GM21367 (cell line): Measurements from ENCODE around the gene IL4R.
"Not testable (repeated sequence)": the region's sequence is repeated elsewhere in the genome, so short reads cannot be mapped to it uniquely, and the experiment has no call there.

Experiments
- ATAC-seq: cut with Tn5 transposase; IDR thresholded peaks from one replicate; pipeline ENCODE4 v1.9.1; 2021; ENCODE audit not compliant: unreplicated experiment

IL4R gene

DNA sequence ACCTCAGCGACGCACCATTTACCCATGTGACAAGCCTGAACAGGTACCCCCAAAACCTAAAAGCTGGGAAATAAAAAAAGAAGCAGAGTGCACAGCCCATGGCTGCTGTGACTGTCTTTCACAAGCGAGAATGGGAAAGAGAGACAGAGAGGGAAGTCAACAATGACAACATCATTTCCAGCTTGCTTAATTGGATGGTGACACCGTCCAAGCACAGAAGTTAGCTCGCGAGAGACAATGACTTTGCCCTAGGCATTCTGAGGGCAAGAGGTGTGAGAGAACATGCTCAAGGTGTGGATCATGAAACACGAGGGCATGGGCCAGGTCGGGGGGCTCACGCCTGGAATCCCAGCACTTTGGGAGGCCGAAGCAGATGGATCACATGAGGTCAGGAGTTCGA lies 25.9 kb upstream of the IL4R start:
- no peak for ATAC-seq

DNA sequence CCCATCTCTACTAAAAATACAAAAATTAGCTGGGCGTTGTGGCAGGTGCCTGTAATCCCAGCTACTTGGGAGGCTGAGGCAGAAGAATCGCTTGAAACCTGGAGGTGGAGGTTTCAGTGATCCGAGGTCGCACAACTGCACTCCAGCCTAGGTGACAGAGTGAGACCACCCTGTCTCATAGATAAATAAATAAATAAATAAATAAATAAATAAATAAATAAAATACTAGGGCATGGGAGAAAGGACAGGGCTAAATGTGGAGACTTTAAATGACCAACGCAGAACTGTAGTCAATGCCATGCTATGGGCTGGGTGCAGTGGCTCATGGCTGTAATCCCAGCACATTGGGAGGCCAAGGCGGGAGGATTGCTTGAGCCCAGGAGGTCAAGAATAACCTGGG lies 25.5 kb upstream of the IL4R start:
- not testable (repeated sequence) for ATAC-seq

DNA sequence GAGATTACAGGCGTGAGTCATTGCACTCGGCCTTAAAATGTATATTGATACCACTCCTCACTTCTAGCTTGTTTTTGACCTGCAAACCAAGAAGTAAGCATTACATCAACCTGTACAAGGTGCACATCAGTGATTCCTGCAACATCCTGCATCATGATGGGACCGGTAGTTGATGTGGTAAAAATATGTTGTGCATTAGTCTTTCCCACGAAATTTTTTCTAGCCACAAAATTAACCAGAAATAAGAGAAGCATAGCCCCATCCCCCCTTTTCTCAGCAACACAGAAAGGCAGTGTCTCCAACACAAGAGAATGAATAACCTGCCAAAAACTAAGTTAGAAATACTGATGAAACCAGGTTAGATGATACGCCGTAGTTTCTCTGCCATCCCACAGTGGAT lies 24.1 kb upstream of the IL4R start:
- ATAC-seq = no peak

DNA sequence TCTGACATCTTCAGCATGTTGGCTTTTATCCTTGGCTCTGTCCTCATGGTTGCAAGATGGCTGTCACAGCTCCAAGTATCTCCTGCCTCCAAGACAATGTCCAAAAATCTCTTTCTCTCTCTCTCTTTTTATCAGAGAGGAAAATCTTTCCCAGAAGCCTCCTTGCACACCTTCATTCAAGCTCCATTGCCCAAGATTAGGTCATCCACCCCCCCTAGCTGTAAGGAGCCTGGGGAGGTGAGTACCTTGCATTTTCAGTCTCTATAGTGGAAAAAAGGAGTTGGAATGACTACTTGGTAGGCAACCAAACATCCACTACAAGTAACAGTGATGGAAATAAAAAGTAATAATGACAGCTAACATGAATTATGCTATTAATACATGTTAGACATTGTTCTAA lies 23.2 kb upstream of the IL4R start:
- no peak for ATAC-seq

DNA sequence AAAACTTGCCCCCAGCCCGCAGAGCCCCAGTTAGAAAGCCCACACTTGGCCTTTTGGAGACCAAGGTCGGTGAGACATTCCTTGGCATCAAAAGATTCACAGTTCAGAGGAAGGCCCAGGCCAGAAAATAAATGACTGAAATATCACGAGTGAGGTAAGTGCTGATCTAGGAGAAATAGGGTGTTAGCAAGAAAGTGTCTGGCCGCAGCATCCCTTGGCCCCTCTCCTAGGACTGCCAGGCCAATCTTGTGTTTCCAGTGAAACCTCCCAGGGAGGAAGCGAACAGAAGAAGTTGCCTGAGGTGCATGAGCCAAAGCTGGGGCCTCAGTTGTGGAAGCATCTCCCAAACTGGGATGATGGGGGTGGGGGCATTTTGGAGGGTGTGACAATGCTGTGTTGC lies 22.7 kb upstream of the IL4R start:
- ATAC-seq = no peak

DNA sequence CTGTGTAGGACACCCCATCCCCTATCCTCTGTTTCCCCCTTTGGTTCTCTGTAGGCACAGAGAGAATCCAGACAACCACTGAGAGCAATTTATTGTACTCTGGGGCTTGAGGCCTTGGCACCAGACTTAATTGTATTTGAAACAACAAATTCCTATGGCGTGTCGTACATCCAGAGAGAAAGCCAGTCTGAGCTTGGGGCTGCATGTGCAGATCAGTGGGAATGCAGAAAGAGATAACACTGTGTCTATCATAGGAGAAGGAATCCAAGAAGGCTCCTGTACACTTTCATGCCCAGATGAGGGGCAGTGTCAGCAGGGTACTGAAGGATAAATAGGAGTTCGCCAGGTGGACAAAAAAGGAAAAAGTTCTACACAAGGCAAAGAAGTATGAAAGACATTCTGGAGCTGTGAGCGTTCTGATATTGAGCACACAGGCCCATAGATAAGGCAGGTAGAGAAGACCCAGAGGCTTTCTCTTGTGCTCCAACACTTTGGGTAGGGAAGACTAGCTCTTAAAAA lies 22.0 kb upstream of the IL4R start:
- ATAC-seq = no peak

DNA sequence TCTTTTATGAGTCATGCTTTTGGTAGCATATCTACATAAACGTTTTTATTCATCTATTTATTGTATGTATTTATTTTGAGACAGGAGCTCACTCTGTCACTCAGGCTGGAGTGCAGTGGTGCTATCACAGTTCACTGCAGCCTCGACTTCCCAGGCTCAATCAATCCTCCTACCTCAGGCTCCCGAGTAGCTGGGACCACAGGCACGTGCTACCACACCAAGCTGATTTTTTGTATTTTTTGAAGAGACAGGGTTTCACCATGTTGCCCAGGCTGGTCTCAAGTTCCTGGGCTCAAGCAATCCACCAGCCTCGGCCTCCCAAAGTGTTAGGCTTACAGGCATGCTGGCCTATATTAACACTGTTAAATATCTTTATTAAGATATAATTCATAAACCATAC lies 20.4 kb upstream of the IL4R start:
- ATAC-seq = no peak

DNA sequence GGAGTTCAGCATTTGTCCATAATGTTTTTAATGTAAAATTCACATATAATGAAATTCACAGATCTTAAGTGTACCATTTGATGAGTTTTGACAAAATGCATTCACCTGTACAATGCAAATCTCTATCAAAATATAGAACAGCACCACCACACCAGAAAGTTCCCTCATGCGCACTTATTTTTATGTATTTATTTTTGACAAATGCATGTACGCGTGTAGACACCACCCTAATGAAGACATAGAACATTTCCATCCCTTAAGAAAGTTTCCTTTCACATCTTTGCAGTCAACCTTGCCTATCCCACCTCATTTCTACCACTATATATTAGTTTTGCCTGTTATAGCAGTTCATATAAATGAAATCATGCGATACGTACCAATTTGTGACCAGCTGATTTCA lies 15.6 kb upstream of the IL4R start:
- no peak for ATAC-seq

DNA sequence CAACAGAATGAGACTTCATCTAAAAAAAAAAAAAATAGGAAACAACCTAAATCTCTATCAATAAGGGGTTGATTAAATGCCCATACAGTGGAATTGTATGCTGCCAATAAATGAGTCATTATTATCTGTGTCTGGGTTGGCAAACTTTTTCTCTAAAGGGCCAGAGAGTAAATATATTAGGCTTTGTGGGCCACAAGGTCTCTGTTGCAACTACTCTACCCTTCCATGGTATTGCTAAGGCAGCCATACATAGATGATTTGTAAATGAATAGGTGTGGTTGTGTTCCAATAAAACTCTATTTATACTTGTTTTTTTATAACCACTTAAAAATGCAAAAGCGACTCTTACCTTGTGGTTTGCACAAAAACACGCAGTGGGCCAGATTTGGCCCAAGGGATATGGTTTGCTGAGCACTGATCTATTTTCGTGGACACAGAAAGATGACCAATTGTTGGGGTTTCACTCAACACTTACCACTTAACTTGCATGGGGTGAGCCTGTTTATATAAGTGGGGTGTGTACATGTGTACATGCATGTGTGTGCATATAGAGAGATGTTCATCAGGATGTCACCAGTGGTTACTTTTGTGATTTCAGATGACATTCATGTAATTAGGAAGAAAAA lies 12.4 kb upstream of the IL4R start:
- ATAC-seq = no peak

DNA sequence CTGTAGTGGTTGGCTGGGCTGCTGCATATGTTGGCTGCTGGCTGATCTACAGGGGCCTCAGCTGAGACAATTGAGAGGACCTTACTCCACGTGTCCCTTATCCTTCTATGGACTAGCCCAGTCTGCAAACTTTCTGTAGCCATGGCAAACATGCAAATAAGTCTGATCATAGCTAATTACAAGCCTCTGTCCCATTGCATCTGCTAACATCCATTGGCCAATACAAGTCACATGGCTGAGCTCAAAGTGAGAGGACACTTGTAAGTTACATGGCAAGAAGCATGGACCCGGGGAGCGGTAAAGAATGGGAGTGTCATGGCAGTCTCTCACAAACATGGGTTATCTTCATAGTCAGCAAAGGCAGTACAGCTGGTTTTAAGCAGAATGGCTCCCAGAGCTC lies 11.6 kb upstream of the IL4R start:
- no peak for ATAC-seq

DNA sequence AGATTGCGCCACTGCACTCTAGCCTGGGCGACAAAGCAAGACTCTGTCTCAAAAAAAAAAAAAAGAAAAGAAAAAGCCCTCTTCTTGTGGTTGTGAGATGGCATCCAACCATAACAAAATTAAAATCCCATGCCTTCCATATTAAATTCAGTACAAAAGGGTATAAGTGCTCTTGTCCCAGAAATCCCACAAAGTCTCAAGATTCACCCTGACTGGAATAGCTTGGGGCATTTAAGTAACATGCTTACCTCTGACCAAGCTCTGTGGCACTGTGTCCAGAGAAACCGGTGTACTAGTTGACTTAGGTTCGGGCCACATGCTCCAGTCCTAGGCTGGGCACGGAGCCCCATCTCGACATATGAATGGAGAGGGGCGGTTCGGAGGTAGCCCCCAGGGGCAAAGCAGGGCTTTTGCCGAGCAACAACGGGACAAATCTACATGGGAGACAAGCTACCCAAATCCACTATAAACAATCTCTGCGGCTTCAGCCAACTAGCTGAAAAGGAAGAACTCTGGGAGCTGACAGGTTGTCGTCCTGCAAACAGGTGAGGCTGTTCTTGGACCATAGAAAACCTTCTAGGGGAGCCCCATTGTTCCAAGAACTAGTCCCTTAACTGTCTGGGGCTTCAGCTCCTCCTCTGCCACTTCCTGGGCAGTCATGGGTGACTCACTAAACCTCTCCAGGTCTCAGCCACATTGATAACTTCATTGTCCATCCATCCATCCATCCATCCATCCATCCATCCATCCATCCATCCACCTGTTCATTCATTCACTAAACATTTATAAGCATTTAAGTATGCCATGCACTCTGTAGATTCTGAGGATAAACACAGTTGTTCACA lies 10.3 kb upstream of the IL4R start:
- ATAC-seq = no peak

DNA sequence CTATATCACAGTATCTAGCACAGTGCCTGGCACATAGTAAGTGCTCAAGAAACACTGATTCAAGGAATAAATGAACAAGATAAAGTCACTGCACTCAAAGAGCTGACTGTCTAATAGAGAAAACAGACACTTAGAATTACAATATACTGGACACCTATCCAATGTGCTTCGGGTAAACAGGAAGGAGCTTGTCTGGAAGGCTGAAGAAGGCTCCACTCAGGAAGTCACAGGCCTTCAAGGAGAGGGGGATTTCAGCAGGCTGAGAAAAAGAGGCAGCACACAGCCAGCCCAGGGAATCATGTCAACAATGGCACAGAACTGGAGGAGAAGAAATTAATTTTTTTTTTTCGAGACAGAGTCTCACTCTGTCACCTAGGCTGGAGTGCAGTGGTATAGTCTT lies 9.7 kb upstream of the IL4R start:
- no peak for ATAC-seq

DNA sequence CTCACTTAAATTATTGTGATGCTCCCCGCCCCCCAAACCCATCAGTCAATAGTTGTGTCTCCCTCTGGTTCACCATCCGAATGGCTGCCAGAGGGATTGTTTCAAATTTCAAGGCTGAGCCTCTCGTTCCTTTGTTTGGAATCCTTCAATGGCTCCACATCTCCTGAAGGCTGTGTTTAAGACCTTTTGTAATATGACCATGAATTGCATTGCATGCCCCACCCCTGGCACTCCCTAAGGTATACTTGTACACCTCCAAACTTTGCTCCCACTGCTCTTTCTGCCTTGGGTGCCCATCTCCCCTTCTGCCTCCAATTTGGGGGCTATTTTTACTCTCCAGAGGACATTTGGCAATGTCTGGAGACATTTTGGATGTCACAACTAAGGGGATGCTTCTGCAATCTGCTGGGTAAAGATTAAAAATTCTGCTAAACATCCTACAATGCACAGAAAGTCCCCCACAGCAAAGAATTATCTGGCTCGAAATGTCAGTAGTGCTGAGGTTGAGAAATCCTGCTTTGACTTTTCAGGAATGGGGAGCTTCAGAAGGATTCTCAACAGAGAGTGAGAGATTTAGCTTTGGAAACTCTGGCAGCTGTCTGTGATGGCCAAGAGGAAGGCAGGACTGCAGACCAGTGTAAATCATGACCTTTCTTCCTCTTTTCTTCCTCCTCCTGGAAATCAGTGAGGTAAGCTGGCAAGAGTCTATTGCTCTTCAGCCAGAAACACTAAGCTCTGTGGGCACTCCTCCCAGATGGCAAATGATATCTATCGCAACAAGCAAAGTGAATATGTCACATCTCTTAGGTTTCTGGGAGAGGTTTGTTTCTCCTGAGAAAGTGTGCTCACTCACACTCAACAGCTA lies 8.7 kb upstream of the IL4R start:
- ATAC-seq = no peak

DNA sequence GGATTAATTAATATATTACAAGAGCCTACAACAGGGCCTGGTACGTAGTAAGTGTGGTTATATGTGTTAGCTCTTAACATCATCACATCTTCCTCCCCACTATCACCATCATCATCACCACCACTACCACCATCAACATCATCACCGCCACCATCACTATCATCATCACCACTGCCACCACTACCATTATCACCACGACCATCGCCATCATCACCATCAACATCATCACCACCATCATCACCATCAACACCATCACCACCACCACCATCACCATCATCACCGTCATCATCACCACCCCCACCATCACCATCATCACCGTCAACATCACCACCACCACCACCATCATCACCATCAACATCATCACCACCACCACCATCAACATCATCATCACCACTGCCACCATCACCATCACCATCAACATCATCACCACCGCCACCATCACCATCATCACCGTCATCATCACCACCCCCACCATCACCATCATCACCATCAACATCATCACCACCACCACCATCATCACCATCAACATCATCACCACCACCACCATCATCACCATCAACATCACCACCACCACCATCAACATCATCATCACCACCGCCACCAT lies 7.8 kb upstream of the IL4R start:
- ATAC-seq = no peak

DNA sequence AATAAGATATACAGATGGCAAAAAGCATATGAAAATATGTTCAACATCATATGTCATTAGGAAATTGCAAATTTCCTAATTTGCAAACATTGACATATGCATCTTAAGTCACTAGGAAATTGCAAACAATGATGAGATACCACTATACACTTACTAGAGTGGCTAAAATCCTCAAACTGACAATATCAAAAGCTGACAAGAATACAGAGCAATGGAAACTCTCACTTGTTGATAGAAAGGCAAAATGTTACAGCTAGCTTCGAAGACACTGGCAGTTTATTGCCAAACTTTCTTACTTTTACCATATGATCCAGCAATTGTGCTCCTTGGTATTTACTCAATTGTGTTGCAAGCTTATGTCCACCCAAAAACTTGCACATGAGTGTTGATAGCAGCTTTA lies 5.0 kb upstream of the IL4R start:
- ATAC-seq = no peak

DNA sequence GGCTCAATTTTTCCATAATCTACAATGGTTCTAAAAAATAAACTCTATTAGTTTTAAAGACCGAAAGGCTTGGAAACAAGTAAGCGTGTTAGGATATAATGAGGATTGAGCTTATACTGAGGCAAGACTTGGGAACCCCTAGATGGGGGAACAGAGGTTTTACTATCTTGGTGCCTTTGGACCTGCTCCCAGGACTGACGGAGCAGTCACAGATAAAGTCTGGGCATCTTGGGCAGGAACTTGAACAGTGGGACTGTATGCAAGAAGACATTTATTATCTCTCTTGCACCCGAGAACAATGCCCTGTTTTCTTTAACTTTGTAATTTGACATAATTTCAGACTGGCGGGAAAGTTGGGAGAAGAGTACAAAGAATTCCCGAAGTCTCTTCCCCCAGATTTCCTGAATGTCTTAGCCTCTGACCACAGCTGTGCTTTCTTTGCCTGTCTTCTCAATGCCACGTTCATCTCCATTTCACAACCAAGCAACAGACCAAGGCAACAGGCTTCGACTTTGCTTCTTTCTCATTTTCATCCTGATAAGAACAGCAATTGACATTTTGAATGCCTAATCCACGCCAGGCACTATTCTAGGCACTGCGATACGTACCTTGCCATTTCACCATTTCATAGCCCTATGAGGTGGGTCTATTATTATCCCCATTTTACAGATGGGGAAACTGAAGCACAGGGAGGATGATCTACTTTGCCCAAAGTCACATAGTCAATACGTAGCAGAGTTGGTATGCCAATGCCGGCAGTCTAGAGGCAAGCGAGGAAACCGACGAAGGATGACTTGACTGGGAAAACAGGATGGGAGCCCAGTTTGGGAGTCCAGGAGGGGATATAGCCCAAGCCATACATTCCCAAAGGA lies 3.0 kb upstream of the IL4R start:
- ATAC-seq = no peak

DNA sequence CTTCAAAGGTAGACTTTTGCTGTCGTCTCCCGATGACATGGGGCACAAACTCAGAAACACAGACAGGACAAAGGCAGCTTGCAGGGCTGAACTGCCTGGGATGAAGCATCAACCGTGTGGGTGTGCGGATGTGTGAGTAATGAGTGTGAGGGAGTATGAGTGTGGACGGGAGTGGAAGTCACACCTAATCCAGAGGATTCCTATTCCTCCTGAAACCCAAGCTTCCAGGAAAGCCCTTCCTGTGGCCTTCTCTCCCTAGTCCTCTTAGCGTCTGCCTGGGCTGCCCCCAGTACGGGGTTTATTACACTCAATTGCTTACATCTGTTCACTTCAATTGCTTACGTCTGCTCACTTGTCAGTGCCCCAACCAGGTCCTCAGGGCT lies 2.3 kb upstream of the IL4R start:
- no peak for ATAC-seq

DNA sequence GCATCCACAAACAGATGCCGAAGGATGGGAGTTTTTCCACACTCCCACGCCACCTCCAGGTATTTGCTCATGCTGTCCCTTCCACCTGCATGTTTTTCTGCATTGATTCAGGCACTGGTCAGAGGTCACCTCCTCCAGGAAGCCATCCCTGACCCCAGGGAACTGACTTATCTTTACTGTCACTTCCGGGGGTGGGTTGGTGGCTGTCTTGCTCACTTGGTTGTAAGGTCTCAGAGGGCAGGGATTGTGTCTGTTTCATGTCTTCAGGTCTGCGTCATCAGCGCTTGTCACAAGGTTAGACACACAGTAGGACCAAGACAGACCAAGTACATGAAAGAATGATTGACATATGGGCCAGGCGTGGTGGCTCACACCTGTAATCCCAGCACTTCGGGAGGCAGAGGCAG lies 1.9 kb upstream of the IL4R start:
- ATAC-seq = no peak

DNA sequence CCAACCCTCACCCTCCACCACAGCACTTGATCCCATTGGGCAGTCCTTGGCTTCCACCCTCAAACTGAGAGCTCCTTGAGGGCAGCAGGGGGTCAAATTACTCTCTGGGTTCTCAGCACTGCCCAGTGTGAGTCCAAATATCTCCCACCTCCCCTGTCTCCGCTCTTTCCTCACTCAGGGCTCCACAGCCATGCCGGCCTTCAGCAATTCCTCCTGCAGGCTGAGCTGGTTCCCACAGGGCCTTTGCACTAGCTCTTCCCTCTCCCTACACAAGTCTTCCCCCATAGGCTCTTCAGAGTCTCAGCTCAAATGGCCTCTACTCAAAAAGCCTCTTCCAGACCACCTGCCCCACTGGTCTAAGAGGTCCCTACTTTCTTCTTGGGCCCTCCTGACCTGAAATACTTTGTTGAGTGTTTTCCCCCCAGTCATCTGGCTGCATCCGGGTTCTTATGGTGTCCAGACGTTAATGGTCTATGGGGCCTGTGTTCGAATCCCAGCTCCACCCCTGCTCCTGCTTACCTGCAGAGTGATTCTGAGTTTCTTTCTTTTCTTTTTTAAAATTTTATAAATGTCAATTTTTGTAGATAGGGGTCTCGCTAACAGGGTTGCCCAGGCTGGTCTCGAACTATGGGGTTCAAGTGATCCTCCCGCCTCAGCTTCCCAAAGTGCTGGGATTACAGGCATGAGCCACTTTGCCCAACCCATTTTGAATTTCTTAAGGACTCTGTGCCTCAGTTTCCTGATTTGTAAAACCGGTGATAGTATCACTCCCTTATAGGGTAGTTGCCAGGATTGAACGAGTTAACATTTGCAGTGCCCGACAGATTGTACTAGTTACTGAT lies 973 bp upstream of the IL4R start:
- ATAC-seq = no peak
